Hepatocyte (in vitro differentiated cells): ENCODE data around the gene KCNB1. TPM values are rescaled to one million over a fixed set of nuclear protein-coding genes. Genes with fewer than 3 reads are reported as not detected.

Experiments used
- DNase-seq: peaks from one replicate; pipeline ENCODE4 v3.0.0-alpha.2; 2016; ENCODE audit warnings: low spot score
- H2AFZ ChIP-seq: fragments of 200-600 bp; sonication (generic); 2 replicates; pipeline ENCODE4 v1.6.0; 2016; ENCODE audit warnings: antibody characterized with exemption, mild to moderate bottlenecking
- H3K27ac ChIP-seq: fragments of 200-600 bp; sonication (generic); 2 replicates; pipeline ENCODE4 v1.5.1; 2016; ENCODE audit warnings: mild to moderate bottlenecking
- H3K27me3 ChIP-seq: fragments of 200-600 bp; sonication (generic); 2 replicates; pipeline ENCODE4 v1.6.1; 2016
- H3K36me3 ChIP-seq: fragments of 200-600 bp; sonication (generic); replicated peaks from 2 replicates; pipeline ENCODE4 v1.5.1; 2016; ENCODE audit warnings: low read depth; ENCODE audit not compliant: insufficient read depth
- H3K4me1 ChIP-seq: fragments of 200-600 bp; sonication (generic); 2 replicates; pipeline ENCODE4 v1.5.1; 2016; ENCODE audit warnings: mild to moderate bottlenecking, moderate library complexity; ENCODE audit not compliant: insufficient read depth
- H3K4me2 ChIP-seq: fragments of 200-600 bp; sonication (generic); 2 replicates; pipeline ENCODE4 v1.6.0; 2016
- H3K4me3 ChIP-seq: fragments of 200-600 bp; sonication (generic); 2 replicates; pipeline ENCODE4 v1.5.1; 2016; ENCODE audit warnings: mild to moderate bottlenecking
- H3K79me2 ChIP-seq: fragments of 200-600 bp; sonication (generic); 2 replicates; pipeline ENCODE4 v1.6.0; 2017; ENCODE audit warnings: mild to moderate bottlenecking
- H3K9me2 ChIP-seq: fragments of 200-600 bp; sonication (generic); replicated peaks from 2 replicates; pipeline ENCODE4 v1.6.0; 2017; ENCODE audit warnings: mild to moderate bottlenecking; ENCODE audit not compliant: insufficient read depth
- H3K9me3 ChIP-seq: fragments of 200-600 bp; sonication (generic); 2 replicates; pipeline ENCODE4 v1.5.1; 2016; ENCODE audit warnings: low read depth, mild to moderate bottlenecking
- H4K20me1 ChIP-seq: fragments of 200-600 bp; sonication (generic); 2 replicates; pipeline ENCODE4 v1.6.0; 2016; ENCODE audit warnings: mild to moderate bottlenecking; ENCODE audit not compliant: insufficient read depth, poor library complexity, severe bottlenecking
- EZH2 ChIP-seq: fragments of 200-600 bp; sonication (generic); IDR thresholded peaks from 2 replicates; pipeline ENCODE4 v1.6.1; 2016; ENCODE audit warnings: antibody characterized with exemption, mild to moderate bottlenecking, borderline replicate concordance
- EZH2phosphoT487 ChIP-seq: fragments of 200-600 bp; sonication (generic); IDR thresholded peaks from one replicate; pipeline ENCODE4 v1.6.1; 2018; ENCODE audit warnings: antibody characterized with exemption, mild to moderate bottlenecking, low read depth, moderate library complexity; ENCODE audit not compliant: unreplicated experiment, severe bottlenecking
- WGBS: methylation state at CpG from one replicate; pipeline ENCODE4 v1.1.6; 2016; ENCODE audit warnings: low lambda C conversion rate; ENCODE audit errors: missing lambda C conversion rate; 5-methylcytosine and 5-hydroxymethylcytosine counted together
- polyA plus RNA-seq: library from polyadenylated mRNA; unstranded; fragments of >200 nt; fragmentation: Nextera tagmentation; extraction: Ambion mirVana; gene quantifications from 2 replicates; pipeline ENCODE4 v1.2.1, GENCODE V29; 2016
- total RNA-seq: library from RNA; depleted of rRNA; stranded (reverse); fragments of >200 nt; gene quantifications from 2 replicates; pipeline ENCODE4 v1.2.3, GENCODE V29; 2014
- TF ChIP-seq, protein P1 (sequence below): fragments of 200-600 bp; sonication (generic); IDR thresholded peaks from 2 replicates; pipeline ENCODE4 v1.5.1; 2016; ENCODE audit warnings: antibody characterized with exemption, mild to moderate bottlenecking; ENCODE audit not compliant: poor library complexity

Gene KCNB1
- total and polyA plus RNA-seq, 2 experiments from 2014 or later = 0.37 to 1.5 TPM

DNA sequence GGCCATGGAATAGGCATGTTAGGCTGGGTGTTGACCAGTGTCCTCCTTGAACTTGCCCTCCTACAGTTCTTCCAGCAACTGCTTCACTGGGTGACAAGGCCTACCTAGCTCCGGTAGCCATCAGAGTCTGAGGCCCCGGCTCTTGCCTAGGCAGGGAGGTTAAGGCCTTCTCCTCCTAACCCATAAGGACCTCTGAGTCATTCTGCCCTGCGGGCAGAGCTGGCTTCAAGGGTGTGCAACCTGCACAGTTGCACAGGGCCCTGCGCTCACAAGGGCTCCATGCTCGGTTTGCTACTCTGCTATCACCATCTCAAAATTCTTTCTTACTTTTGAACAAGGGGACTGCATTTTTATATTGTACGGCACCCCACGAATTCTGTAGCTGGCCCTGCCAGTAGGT, 17.9 kb downstream of the KCNB1 start:
- Histone ChIP-seq H2AFZ (no peak overlapping the region), H3K27me3 (no peaks in the 10 kb centered on the region), H3K4me2 (no peak overlapping the region), H3K4me1 (no peaks in the 10 kb centered on the region), H4K20me1 (no peaks in the 10 kb centered on the region), H3K9me2 (no peaks in the 10 kb centered on the region), H3K27ac (no peak overlapping the region), H3K4me3 (no peak overlapping the region), H3K36me3 (no peaks in the 10 kb centered on the region), H3K9me3 (no peaks in the 10 kb centered on the region), H3K79me2 (no peaks in the 10 kb centered on the region)
- WGBS = 90% methylated on average over 7 of the region's 7 CpGs
- DNase-seq = no peak
- TF ChIP-seq EZH2phosphoT487 = no peak
- TF ChIP-seq, protein P1, sequence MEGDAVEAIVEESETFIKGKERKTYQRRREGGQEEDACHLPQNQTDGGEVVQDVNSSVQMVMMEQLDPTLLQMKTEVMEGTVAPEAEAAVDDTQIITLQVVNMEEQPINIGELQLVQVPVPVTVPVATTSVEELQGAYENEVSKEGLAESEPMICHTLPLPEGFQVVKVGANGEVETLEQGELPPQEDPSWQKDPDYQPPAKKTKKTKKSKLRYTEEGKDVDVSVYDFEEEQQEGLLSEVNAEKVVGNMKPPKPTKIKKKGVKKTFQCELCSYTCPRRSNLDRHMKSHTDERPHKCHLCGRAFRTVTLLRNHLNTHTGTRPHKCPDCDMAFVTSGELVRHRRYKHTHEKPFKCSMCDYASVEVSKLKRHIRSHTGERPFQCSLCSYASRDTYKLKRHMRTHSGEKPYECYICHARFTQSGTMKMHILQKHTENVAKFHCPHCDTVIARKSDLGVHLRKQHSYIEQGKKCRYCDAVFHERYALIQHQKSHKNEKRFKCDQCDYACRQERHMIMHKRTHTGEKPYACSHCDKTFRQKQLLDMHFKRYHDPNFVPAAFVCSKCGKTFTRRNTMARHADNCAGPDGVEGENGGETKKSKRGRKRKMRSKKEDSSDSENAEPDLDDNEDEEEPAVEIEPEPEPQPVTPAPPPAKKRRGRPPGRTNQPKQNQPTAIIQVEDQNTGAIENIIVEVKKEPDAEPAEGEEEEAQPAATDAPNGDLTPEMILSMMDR = no peak
- no peak for TF ChIP-seq EZH2

DNA sequence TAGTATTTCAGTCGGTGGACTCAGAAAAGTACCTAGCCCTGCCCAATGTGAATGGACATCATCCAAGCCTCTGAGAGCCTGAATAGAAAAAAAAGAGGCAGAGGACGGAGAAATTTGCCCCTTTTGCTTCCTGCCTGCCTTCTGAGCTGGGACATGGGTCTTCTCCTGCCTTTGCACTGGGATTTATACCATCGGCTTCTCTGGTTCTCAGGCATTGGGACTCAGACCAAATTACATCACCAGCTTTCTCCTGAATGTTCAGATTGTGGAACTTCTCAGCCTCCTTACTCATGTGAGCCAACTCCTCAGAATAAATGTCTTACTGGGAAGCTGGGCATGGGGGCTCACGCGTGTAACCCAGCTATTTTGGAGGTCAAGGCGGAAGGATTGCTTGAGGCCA, 19.8 kb downstream of the KCNB1 start:
- H3K9me2 ChIP-seq = no peaks in the 10 kb centered on the region
- TF ChIP-seq EZH2 (no peak), EZH2phosphoT487 (no peak)
- DNase-seq = no peak
- H3K79me2 ChIP-seq = no peaks in the 10 kb centered on the region
- H3K27me3 ChIP-seq = no peaks in the 10 kb centered on the region
- H3K27ac ChIP-seq = no peak overlapping the region
- no peak overlapping the region for H2AFZ ChIP-seq
- H3K36me3 ChIP-seq = no peaks in the 10 kb centered on the region
- no peak overlapping the region for H3K4me2 ChIP-seq
- 87% methylated on average over 6 of the region's 6 CpGs for WGBS
- no peak overlapping the region for H3K4me3 ChIP-seq
- H4K20me1 ChIP-seq = no peaks in the 10 kb centered on the region
- no peaks in the 10 kb centered on the region for H3K4me1 ChIP-seq
- H3K9me3 ChIP-seq = no peaks in the 10 kb centered on the region

DNA sequence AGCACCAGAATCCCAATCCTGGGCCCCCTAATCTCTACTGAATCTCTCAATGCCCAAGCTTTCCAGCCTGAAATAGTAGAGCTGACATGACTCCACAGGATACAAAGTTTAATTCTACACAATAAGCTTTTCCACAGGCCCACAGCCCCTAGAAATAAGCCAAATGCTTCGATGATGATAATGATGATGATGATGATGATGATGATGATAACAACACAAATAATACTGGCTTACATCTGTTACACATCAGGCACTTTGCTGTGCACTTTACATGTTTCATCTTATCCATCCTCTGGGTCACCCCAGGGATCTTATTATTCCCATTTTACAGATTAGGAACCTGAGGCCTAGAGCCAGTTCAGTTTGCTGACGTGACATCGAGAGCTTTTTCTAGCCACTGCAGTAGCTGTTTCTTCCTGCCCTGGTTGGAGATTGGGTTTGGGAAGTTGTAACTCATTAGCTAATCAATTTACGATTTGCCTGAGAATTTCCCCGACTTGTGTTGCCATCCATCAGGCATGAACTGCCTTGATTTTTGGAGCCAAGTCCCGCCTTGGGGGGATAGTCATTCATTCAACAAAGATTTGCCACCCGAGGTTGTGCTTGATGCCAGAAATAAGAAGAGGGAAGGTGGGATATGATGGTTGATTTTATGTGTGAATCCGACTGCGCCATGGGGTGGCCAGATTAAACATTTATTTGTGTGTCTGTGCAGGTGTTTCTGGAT, 20.4 kb downstream of the KCNB1 start:
- 91% methylated on average over 9 of the region's 9 CpGs for WGBS
- no peaks in the 10 kb centered on the region for H3K79me2 ChIP-seq
- no peak overlapping the region for H2AFZ ChIP-seq
- H3K9me3 ChIP-seq = no peaks in the 10 kb centered on the region
- H3K4me2 ChIP-seq = no peak overlapping the region
- TF ChIP-seq EZH2 (no peak), EZH2phosphoT487 (no peak)
- TF ChIP-seq, protein P1 = no peak
- no peak overlapping the region for H3K4me3 ChIP-seq
- no peaks in the 10 kb centered on the region for H3K4me1 ChIP-seq
- H3K36me3 ChIP-seq = no peaks in the 10 kb centered on the region
- no peak overlapping the region for H3K27ac ChIP-seq
- no peaks in the 10 kb centered on the region for H3K27me3 ChIP-seq
- H3K9me2 ChIP-seq = no peaks in the 10 kb centered on the region
- no peak for DNase-seq
- no peaks in the 10 kb centered on the region for H4K20me1 ChIP-seq

GRCh38 chr20:49460916-49461315, 21.6 kb downstream of the KCNB1 start:
- Histone ChIP-seq H3K4me1 (no peaks in the 10 kb centered on the region), H3K4me2 (no peak overlapping the region), H3K9me2 (no peaks in the 10 kb centered on the region), H3K27me3 (no peaks in the 10 kb centered on the region), H3K36me3 (no peaks in the 10 kb centered on the region), H4K20me1 (no peaks in the 10 kb centered on the region), H3K27ac (no peak overlapping the region), H2AFZ (no peak overlapping the region), H3K9me3 (no peaks in the 10 kb centered on the region), H3K79me2 (no peaks in the 10 kb centered on the region), H3K4me3 (no peak overlapping the region)
- no peak for TF ChIP-seq EZH2phosphoT487
- TF ChIP-seq, protein P1 = no peak
- no peak for TF ChIP-seq EZH2
- no peak for DNase-seq
- WGBS = 80% methylated on average over 5 of the region's 5 CpGs
